Measurements from ENCODE around the gene ATP6V0D1. TPM values are rescaled to one million over a fixed set of nuclear protein-coding genes. Genes with fewer than 3 reads are reported as not detected.
A peak's percentile ranks its signal among the peaks of the same experiment; 100 is the strongest.

Gene ATP6V0D1
- total RNA-seq, 1 experiment from 2014 or later: 43.0 TPM

GRCh38 chr16:67483150-67483549 is 2.2 kb upstream of the ATP6V0D1 start, which contains the start of gene AGRP:
Gene AGRP (minus strand): TSS chr16:67483547. CDS start chr16:67483398, 149 bp downstream.
- TF ChIP-seq, protein P1, sequence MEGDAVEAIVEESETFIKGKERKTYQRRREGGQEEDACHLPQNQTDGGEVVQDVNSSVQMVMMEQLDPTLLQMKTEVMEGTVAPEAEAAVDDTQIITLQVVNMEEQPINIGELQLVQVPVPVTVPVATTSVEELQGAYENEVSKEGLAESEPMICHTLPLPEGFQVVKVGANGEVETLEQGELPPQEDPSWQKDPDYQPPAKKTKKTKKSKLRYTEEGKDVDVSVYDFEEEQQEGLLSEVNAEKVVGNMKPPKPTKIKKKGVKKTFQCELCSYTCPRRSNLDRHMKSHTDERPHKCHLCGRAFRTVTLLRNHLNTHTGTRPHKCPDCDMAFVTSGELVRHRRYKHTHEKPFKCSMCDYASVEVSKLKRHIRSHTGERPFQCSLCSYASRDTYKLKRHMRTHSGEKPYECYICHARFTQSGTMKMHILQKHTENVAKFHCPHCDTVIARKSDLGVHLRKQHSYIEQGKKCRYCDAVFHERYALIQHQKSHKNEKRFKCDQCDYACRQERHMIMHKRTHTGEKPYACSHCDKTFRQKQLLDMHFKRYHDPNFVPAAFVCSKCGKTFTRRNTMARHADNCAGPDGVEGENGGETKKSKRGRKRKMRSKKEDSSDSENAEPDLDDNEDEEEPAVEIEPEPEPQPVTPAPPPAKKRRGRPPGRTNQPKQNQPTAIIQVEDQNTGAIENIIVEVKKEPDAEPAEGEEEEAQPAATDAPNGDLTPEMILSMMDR (conservative IDR thresholded peaks at IDR 0.05): no peak
- H2AFZ ChIP-seq (ENCODE audit: low read length): no peak within 1 kb of the TSS
- no peaks in the 10 kb centered on the region for H4K20me1 ChIP-seq (ENCODE audit: control insufficient read depth, insufficient read depth, insufficient read length)
- H2BK20ac ChIP-seq (ENCODE audit: low read depth, low read length, poor library complexity, severe bottlenecking): no peak within 1 kb of the TSS
- Mint-ChIP-seq H3K36me3 (ENCODE audit: insufficient read depth in 1 of 3, low read depth in 3 of 3) (no peaks in the 10 kb centered on the region), H3K4me3 (no peak within 1 kb of the TSS; a peak in 2 of 5 replicates), H3K4me1 (peaks cover 9% of the 10 kb centered on the region in 2 experiments), H3K9me3 (no peaks in the 10 kb centered on the region), H3K27ac (peak within 1 kb of the TSS in 1 of 3 experiments; percentile 83; a peak in 1 of 7 replicates), H3K27me3 (ENCODE audit: low read depth) (peaks cover 37% of the 10 kb centered on the region)
- no peak within 1 kb of the TSS for H2BK12ac ChIP-seq (ENCODE audit: insufficient read length, low read depth, low read length)
- H3K23me2 ChIP-seq (ENCODE audit: insufficient read length, low read depth, low read length, poor library complexity, severe bottlenecking): peaks cover 6% of the 10 kb centered on the region
- no peak for DNase-seq
- H3K27ac ChIP-seq (ENCODE audit: insufficient read length, low read depth, low read length): no peak within 1 kb of the TSS
- no peaks in the 10 kb centered on the region; the same call in 1 of the 2 replicates for H3K4me1 ChIP-seq (ENCODE audit: insufficient read depth, low read length)
- H3K18ac ChIP-seq (ENCODE audit: insufficient read length, low read depth, low read length): no peak within 1 kb of the TSS
- H4K5ac ChIP-seq (ENCODE audit: insufficient read length, low read depth, low read length): no peak within 1 kb of the TSS
- H3K14ac ChIP-seq (ENCODE audit: insufficient read depth, low read length): no peak within 1 kb of the TSS
- H3K4me2 ChIP-seq (ENCODE audit: insufficient read depth, insufficient read length, low read length): no peak within 1 kb of the TSS
- no peak within 1 kb of the TSS for H3K4ac ChIP-seq (ENCODE audit: low read depth, low read length)
- H3K9me3 ChIP-seq (ENCODE audit: control insufficient read depth, low read depth, low read length): no peaks in the 10 kb centered on the region
- H3K79me1 ChIP-seq (ENCODE audit: insufficient read depth, low read depth, low read length, poor library complexity, severe bottlenecking): no peaks in the 10 kb centered on the region
- no peak within 1 kb of the TSS for H2BK15ac ChIP-seq (ENCODE audit: low read depth, low read length)
- no peak within 1 kb of the TSS for H2BK120ac ChIP-seq (ENCODE audit: low read depth, low read length, poor library complexity, severe bottlenecking)
- no peak within 1 kb of the TSS for H4K8ac ChIP-seq (replicated peaks; ENCODE audit: insufficient read length, low read depth, low read length)
- WGBS (ENCODE audit: extremely low coverage, insufficient read length, low lambda C conversion rate): no CpG with 5 or more reads among the region's 6 CpGs
- H3T11ph ChIP-seq (ENCODE audit: low read length): no peak within 1 kb of the TSS
- H3K9ac ChIP-seq (ENCODE audit: extremely low read depth, insufficient read length, low read length): no peak within 1 kb of the TSS
- H4K91ac ChIP-seq (ENCODE audit: insufficient read length, low read depth, low read length): no peak within 1 kb of the TSS
- H2AK5ac ChIP-seq (ENCODE audit: insufficient read length, low read length): no peak within 1 kb of the TSS
- H3K27me3 ChIP-seq (ENCODE audit: insufficient read depth, low read length): peaks cover 23% of the 10 kb centered on the region; the same call in 1 of the 2 replicates
- H2BK5ac ChIP-seq (ENCODE audit: insufficient read length, low read length): no peak within 1 kb of the TSS
- H3K23ac ChIP-seq (ENCODE audit: insufficient read length, low read depth, low read length): no peak within 1 kb of the TSS
- peaks cover 1% of the 10 kb centered on the region; the same call in 1 of the 2 replicates for H3K79me2 ChIP-seq (ENCODE audit: insufficient read depth, low read length)
- no peak within 1 kb of the TSS for H3K56ac ChIP-seq (ENCODE audit: insufficient read length, low read depth, low read length)

All from H9 (cell line).